Effector CD8-positive, alpha-beta T cell (primary cell): Measurements from ENCODE around the gene ZDHHC17.

Source experiments
- DNase-seq: peaks from one replicate; lab custom pipeline; 2025; lab: John Stamatoyannopoulos, UW

The ZDHHC17 gene

DNA sequence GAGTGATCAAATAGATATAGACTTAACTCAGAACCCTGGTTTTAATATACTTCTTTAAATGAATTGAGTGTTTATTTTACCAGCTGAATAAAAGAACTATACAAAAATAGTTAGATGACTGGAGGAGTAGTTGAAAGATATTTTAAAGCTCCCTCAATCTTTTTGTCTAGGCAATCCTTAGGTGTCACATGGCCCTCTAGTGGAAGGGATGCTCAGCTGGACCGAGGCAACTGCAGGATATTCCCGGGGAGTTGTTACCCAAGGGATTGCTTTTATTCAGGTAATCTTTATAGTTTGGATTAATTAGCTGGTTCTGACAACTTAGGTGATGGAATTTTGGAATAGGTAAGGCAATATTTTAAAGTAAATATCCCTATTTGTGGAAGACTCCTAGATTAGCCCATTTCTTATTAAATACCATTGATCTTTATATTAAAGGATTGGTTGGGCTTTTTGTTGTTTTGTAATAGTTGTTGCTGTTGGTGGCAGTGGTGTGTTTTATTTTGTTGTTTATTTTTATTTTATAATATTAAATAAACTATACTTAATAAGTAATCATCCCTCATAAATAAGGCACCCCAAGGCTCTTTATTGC is 57.1 kb downstream of the ZDHHC17 start:
- no peak for DNase-seq

DNA sequence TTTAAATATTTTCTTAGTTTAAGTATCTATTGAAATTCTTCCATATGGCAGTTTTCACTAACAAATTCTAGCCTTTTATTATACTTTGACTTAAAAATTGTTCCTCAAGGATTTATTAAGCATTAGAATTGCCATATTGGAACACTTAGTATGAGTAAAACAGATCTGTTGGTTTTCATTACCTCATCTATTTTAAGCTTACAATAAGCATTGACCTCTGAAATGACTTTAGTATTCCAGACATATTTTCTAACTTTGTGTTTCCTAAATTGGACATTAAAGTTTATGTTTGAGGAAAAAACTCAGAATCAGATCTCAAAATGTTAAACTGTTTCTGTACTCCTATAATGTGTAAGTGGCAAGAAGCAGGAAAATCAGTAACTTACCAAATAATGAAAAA is 66.5 kb downstream of the ZDHHC17 start:
- no peak for DNase-seq

DNA sequence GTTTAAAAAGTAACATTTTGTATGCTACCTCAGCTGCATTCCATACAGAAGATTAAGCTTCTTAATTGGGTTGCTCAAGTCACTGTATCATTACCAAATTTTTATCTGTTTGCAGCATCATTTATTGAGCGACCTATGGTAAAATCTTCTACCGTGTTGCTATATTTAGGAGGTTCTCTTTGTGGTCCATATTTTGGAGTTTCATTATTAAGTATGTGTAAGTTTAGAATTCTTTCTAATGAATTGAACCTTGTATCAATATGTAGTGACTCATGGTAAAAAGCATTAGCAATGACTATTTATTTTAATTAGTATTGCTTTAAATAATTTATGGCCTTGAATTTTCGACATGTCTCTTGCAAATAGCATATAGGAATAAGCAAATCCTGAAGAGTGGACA is 72.7 kb downstream of the ZDHHC17 start:
- no peak for DNase-seq

DNA sequence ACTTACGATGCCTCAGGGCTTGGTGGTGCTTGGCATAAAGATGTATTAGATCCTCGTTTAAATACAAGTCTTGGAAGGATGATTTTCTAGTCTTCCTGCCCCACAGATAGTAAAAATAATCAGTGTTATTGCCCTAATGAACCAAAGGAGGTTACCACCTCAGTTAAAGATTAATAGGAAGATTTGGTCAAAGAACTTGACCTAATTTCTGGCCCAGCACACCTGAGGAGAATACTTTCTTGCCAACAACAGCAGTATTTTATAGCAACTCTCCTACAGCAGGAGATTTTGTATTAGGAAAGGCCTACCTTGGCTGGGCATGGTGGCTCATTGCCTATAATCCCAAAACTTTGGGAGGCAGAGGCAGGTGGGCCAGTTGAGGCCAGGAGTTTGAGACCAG is 83.3 kb downstream of the ZDHHC17 start:
- no peak for DNase-seq

DNA sequence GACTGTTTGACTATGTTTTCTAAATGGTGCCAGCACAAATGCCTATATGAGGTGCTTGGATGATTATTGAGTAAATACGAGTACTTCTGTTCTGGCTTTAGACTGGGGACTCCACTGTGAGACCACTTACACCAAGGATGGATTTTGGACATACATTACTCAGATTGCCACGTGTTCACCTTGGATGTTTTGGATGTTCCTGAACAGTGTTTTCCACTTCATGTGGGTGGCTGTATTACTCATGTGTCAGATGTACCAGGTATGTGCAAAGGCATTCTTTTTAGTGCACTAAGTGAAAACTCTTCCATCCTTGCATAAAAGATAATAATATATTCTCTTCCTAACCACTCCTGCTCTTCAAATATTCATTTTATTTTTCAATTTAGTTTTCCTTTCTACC is 84.2 kb downstream of the ZDHHC17 start:
- no peak for DNase-seq

DNA sequence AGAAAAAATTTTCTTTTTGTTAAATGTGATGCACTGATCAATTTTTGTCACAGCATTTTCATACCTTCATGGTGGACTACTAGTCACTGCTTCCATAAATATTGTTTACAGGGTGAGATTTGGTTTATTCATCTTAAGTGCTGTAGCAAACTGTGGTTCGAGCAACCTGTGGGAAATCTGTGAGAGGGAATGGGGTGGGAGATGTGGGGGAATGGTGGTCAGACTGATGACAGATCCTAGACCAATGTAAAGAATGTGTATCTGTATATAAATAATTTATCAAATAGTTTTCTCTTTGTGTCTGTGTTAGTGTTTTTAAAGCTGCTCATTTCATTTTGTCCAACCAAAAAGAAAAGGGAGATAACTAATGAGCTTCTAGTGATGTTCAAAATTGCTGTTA is 88.2 kb downstream of the ZDHHC17 start:
- DNase-seq = no peak

DNA sequence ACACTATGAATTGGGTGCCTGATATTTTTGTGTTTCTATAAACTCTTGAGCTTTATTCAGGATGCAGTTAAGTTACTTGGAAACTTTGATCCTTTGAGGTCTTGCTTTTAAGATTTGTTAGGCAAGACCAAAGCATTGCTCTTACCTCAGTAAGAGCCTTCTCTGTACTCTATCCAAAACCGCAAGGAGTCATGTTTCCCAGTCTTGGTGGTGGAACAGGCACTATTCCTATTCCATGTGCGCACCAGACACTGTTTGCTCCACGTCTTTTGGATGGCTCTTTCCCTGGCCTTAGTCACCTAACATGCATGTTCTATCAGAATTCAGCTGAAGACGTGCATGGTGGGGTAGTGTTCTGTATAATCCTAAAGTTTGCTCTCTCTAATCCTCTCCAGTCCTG is 91.4 kb downstream of the ZDHHC17 start:
- DNase-seq = no peak

DNA sequence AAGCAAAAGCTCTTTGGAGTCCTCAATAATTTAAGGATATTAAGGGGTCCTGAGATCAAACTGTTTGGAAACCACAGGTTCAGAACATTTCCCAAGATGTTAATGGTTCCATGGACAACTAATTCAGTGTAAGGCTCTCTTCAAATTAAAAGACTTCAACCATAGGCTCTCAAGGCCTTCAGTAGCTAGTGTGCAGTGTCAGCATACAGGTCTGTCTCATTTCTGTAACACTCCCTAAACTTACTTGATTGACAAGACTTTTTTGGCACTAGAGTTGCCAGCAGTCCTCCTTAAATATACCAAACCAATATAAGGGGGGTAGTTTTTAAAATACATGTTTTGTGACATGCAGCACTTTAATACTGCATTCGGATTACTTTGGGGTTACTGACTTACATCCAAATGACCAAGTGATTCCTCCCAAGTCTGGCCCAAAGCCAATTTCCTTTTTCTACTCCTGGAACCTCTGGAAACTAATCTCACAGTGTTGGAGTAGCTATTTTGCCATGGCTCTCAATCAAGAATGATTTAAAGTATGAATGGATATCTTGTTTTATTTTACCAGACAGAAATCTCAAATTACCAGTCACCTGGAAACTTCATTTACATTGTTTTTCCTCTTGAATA is 92.2 kb downstream of the ZDHHC17 start:
- DNase-seq = no peak

DNA sequence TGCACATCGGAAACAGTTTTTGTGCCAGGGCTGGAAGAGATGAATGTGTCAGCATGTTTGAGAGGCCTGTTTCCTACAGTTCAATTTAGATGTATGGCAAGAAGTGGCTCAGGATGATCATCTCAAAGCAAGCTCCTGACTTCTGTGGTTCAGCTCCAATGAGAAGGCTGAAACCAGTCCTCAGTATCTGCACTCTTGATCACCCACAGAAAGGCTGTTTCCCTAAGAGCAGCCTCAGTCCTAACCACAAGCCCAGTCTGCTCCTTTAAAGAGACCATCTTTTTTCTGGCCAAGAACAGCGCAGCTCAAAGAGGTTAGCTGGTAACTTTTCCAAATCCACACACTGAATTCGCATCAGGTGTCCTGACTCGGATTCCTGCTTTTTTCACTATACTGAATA is 95.7 kb downstream of the ZDHHC17 start:
- DNase-seq = no peak

DNA sequence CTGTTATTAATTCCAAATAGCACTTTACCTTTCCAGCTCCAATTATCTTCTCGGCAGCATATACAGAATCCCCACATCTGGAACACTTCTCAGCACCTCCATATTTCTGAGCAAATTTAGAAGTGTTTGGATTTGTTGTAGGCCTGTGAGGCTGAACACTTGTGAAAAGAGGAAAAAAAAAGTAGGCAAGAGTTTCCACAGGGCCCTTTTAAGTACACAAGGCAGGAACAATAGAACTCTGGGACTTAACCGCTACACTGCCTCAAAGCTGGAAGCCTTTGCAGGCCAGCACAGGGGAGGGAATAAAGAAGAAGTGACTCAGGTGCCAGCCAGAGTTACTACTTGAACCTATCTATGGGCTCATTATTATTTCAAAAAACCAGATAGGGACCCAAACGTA is 96.3 kb downstream of the ZDHHC17 start:
- no peak for DNase-seq

DNA sequence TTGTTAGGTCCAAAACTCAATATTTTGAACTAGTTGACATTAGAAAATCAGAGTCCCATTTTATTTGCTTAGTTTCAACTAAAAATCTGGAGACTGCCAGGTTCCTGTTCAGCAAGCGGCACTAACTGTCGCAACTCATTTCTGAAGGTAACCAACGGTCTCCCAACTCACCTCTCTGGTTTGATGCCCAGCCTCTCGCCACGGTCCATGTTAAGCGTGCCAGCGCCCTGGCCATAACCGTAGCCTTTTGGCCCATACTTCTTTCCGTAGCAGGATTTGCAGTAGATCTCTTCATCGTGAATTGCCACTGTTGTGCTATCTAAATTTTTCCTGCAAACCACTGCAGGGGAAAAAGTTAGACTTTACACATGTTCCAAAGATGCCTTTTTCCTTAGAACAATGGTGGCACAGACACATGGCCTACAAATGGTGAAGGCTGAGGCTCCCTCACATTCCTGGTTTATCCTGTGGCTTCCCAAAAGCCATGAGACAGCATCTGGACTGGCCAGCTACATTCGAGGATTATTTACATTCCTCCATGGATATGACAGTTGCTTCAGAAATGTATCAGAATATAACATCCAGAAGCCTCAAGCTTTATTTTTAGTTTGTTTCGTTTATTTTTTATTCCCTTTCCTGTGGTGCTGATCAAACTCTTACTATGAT is 99.2 kb downstream of the ZDHHC17 start:
- no peak for DNase-seq

DNA sequence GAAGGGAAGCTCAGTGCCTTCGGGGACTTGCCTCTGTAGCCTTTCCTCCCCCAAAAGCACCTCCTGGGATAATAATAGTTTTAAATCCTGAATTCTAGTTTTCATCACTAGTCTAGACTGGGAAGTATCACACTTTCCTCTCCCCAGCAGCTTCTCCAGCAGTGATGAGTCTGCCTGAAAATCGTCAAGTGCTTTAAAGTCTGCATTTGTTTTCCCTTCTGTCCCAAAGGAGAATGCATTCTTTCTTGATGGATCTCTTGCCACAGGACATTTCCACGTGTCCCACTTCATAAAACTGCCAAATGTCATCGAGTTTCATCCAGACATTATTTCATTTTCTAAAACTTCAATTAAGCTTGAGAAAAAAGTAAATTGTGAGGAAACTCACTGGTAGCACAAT is 99.9 kb downstream of the ZDHHC17 start:
- no peak for DNase-seq

DNA sequence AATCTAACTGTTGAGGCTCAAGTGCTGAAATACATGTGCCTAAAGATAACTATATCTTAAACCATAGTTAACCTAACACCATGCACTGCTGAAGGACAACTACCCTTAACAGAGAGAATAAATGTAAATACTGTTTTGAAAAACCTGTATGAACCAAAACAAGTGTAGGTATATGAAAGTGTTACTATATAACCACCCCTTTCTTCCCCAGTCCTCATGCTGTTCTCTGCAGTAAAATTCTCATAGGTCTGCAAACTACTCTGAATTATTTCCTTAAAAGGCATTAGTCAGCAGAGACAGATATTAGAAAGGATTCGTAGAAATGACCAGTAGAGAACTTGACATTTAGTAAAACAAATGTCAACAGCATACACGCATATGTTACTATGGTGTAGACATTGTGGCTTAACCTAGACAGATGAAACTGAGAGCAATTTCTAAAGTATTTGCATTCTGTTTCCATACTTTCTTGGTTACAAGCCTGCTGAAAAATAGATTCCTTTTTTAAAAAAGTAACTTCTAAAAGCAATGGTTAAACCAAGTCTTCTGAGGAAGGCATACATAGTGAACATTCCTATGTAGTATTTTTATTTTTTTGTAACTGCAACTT is 101.0 kb downstream of the ZDHHC17 start:
- DNase-seq = no peak

DNA sequence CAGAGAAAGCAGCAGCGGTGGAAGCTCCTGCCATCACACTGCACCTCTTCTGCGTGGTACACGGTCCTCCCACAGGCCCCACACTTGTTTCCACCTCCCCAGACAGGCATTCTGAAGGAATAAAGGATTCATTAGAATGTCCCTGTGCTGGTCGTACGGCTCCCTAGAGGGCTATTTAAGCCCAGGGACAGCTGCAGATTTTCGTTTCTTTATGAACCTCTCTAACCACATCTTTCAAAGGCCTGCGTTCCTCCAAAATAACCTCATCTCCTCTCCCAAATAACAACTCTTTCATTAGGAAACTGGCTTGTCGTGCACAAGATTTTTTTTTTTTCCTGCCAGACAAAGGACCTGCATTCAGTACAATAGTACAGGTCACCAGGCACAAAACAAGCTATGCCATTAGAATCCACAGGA is 102.2 kb downstream of the ZDHHC17 start:
- DNase-seq = no peak

DNA sequence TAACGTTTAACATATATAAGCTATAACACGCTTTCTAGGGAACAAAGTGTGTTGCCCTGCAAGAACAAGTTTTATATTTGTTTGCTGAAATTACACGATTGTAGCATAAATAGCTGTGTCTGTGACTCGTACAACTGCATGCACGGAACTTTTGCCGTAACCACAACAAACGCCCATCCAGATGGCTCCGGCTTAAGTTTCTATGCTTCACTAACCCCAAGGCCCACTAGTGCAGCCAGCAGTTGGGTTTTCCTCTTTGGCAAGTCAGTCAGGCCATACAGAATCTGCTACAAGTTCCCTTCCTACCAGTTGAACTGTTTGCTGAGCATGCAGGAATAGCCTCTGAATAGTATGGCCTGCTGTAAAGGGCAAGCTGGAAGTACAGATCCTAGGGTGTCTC is 102.8 kb downstream of the ZDHHC17 start:
- no peak for DNase-seq

DNA sequence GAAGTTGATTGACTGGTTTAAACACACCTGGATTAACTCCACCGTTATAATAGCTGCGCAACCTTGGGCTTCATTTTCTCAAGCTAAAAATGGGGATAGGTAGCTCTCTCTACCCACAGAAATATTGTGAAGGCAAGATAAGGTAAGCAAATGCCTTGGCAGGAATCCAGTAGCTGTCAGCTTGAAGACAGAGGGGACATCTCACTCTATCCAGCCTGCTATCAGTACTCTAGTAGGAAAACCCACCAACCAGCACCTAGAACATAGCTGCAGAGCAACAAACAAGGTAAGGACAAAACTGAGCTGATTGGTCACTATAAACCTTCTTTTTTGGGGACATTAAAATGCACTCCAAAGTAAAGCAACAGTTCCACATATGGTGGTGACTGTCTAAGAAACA is 107.2 kb downstream of the ZDHHC17 start:
- DNase-seq = no peak

DNA sequence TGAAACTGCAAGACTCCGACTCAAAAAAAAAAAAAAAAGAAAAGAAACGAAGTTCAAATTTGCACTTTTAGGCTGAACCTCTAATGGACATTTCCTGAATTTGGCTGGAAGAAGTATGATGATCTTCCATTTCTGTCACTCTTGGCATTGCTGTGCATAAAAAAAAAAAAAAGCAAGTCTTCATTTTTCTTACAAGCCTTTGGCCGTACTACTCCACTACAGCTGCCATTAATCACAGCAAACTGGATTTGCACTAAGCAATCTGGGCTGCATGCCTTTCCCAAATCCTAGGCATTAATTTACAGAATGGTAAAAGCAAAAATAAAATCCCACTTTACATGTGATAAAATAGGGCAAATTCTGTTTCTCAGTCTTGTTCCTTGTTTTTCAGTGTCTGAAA is 107.8 kb downstream of the ZDHHC17 start:
- DNase-seq = no peak

DNA sequence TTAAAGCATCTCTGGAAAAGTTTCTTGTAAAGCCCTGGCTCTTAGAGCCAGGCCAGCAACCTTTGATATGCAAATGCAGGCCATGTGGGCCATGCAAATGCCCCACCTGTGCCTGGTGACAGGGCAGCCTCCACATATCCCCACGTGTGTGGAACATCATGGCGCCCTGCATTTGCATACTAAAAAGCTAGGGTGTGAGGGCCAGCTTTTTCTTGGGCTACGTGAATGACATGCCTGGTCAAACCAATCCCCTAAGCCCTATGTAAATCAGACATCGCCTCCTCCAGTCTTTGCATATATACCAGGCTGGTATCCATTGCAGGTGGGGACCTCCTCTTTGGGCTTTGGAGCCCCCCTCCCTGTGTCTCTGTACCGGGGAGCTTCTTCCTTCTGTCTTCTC is 108.5 kb downstream of the ZDHHC17 start:
- no peak for DNase-seq

DNA sequence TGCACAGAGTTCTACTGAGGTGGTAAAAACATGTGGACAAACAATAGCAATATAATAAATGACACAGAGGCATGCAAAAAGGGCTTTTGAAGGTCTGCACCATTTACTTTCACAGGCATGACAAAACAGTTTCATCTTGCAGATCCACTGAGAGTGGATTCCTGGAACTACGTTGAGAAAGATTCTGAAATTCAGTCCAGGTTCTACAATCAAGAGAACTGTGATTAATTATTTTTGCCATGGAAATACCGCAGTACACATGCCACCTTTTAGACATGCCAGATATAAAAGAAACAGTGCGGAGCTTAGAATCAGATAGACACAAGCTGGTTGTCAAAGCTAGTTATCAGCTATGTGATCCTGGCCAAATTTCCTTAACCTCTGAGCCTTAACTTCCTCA is 110.1 kb downstream of the ZDHHC17 start:
- DNase-seq = no peak

DNA sequence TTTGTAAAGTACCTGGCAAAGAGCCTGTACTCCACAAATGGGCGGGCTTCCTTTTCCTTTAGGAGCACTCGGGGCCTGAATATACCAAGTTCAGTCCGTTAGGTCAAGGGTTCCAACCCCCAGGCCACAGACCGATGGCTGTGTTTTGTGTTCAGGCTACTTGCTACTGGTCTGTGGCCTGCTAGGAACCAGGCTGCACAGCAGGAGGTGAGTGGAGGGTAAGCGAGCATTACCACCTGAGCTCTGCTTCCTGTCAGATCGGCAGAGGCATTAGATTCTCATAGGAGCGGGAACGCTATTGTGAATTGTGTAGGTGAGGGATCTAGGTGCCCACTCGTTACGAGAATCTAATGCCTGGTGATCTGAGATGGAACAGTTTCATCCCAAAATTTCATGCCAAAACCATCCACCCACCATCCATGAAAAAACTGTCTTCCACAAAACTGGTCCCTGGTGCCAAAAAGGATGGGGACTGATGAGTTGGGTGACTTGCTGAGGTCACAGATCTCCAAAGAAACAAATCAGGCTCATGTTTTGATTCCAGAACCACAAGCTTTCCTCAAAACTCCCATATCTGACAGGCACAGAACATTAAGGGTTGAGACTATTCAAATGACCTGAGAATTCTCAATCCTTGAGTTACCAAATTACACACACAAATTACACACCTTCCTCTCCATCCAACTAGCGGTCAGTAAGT is 110.7 kb downstream of the ZDHHC17 start:
- DNase-seq = no peak

DNA sequence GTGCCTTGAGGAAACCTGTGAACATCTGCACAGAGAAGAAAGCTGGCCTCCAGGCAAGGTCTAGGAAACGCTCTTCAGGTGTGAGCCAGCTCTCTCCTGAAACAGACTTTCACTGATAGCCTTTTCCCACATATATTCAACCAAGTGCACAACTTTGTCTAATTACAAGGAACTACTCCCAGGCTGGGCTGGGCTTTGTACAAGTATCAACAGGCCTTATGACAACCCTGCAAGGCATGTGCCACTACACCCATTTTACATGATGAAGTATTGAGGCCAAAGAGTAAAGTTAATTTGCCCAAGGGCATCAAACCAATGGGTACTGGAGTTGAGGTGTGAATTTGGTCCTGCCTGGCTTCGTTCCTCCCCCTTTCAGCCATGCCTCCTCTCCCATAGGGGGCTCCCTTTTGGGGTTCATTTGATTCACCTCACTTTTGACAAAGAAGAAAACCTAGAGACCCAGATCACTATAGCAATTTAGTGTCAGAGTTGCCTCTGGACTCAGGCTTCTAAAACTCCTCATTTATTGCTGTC is 112.8 kb downstream of the ZDHHC17 start:
- no peak for DNase-seq
